Measurements from ENCODE around the gene SPARC.

The SPARC gene

DNA sequence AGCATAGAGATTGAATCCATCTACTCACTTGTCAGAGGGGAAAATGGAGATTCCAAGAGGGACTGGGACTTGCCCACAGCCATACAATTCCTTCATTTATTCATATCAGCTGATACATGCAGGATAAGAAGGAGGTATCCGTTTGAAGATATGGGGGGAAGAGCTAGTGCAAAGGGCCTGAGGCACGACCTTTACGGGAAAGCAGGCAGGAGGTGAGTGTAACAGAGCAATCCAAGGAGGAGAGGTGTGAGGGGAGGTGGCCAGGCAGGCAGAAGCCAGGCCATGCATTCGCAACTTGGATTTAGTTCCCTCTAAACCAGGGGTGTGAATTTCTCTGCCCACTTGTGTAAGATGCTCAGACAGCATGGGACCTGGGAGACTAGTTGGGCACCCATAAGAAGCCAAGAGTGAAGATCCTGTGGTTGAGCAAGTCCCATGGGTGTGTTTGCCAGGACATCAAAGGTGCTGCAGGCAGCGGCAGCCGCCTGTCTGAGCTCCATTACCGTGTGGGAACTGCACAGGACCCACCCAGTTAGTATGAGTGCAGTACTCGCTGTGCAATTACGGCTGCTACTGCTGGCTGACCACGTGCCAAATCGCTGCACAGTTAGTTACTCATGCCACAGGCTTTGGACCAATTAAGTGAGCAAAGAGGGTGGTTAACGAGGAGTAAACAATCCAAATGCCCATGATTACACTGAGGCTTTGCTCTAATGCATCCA, 64.2 kb downstream of the SPARC start:
- DNase-seq (ENCODE audit: low read depth) = no peak

DNA sequence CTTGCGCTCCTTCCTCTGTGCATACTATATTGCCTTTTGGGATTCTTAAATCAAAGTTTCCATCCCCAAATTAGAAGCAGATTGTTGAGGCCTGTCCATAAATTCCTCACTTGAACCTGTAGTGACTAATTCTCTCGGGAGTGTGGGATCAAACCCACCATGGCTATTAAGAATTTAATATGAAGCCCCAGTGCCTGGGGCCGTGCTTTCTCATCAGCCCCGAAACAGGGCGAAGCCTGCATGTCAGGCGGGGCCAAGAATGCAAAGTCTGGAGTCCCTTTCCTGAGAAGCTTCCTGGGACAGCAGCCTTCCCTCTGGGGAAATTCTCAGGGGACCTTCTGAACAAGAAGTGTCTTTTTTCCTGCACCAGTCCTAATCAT, 66.3 kb downstream of the SPARC start:
- DNase-seq (ENCODE audit: low read depth) = no peak

DNA sequence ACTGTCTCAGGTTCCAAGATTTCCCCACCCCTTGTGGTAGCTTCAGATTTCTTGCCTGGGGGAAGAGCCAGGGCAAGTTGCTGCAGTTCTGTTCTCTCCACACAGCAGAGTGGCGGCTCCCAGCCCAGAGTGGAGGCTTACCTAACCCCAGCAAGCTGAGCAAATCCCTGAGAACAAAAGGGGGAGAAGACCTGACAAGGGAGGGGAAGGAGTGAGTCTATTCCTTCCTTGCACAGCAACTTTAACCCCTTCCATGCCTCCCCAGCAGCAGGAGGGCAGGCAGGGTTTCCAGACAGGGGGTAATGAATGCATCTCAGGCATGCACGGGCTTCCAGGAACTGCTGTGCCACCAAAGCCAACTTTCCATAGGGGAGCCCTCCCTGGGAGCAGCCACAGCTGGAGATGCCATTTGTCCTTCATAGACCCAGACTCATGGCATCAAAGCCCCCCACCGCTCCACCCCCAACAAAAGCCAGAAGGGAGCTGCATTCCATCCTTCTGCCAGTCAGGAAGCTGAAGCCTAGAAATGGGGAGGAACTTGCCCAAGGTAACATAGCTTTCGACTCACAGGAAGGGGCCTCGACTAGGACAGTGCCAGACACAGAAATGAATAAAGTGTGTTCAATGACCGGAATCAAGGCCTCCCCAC, 66.8 kb downstream of the SPARC start:
- DNase-seq (ENCODE audit: low read depth) = peak; percentile 14

DNA sequence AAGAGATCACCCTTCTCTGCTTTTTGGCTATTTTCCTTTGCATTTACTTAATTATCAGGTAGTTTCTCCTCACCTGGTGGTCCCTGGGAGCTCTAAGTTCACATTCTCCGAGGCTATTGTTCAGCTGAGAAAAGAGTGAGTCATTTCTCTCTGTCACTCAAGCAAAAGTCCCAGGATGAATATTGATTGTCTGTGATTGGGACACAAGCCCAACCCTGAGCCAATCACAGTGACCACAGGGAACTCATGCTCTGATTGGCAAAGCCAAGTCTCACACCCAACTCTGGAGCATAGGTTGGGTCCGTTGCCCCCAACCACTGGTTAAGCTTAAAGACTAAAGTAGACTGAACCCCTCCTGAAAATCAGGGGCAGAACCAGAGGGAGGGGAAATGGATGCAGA, 67.8 kb downstream of the SPARC start:
- no peak for DNase-seq (ENCODE audit: low read depth)

DNA sequence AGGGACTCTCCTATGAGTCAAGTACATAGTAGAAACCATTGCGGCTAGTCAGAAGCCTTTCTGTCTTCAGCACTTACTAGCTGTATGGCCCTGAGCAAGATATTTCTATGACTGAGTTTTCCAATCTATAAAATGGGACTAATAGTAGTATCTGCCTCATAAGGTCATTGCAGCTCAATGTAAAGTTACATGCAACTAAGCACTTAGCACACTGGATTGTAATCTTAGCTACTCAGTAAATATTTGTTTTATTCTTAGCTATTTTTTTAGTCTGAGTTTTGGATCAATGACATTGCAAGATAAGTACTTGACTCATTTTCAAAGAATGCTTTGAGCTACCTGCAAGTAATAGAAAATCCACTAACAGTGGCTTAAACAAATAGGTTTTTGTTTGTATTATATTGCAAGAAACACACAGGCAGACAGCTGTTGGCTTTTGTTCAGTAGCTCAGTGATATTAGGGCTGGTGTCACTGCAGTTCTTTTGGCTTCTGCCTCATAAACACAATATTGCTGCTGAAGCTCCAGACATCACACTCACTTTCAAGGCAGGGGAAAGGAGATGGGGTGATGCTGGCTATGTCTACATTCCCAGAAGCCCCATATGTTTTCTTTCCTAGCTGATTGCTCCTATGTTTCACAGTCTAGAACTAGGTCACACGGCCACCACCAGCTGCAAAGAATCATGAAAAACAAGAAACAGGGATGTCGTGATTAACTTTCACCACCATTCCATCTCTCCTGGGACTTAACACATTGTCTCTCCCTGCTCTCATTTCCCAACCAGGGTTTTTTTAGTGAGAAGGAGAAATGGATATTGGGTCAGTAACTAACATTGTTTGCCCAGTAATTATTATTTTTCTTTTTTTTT, 68.6 kb downstream of the SPARC start:
- DNase-seq (ENCODE audit: low read depth) = no peak

DNA sequence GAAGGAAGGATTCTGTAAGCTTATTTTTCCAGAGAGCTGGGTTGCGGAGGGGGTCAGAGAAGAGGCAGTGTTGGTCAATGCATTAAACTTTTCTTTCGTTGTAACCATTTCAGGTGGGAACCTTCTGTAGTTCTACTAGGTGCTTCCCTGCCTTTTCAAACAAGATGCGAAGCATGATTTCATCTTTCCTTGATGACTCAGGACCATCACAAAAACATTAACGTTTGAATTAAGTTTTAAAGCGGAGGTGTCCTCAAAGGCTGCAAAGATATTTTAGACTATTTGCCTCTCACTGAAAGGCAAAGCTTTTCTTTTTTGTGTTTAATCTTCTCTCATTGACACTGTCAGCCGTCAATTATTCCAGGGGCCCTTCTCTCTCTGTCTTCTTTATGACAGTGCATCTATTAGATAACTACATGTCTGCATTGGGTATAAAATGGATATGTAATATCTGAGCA, 69.3 kb downstream of the SPARC start:
- DNase-seq (ENCODE audit: low read depth) = no peak

DNA sequence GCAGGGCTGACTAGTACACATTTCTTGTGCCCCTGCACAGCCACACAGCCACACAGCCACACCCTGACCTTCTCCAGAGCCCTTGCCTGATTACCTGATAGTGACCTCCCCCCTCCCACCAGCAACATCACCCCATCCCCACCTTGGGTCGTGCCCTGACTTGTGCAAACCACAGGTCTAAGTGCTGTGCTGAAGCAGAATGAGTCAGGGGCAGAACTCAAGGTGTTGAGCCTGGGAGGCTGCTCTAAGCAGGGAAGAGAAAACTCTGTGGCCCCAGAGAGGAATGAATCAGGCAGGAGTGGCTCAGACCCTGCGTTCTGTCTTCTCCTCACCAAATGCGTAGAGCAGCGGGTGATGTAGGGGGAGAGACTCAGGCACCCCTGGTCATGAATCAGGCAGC, 71.3 kb downstream of the SPARC start:
- DNase-seq (ENCODE audit: low read depth) = no peak

DNA sequence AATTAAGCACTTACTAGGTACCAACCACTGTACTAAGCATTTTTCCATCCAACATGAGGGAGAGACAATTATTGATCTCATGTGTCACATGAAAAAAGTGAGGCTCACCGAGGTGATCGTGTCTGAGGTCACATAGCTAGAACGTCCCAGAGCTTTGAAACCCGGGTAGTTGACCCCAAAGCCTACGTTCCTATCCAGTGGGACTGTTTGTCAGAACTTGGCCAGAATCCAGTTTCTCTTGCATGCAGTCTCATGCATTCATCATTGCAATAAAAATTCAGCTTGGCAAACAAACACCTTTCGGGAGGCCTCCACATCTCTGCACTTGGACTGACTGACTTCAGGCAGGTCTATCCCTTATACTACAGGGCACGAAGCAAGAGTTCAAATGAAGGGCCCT, 72.2 kb downstream of the SPARC start:
- DNase-seq (ENCODE audit: low read depth) = no peak

DNA sequence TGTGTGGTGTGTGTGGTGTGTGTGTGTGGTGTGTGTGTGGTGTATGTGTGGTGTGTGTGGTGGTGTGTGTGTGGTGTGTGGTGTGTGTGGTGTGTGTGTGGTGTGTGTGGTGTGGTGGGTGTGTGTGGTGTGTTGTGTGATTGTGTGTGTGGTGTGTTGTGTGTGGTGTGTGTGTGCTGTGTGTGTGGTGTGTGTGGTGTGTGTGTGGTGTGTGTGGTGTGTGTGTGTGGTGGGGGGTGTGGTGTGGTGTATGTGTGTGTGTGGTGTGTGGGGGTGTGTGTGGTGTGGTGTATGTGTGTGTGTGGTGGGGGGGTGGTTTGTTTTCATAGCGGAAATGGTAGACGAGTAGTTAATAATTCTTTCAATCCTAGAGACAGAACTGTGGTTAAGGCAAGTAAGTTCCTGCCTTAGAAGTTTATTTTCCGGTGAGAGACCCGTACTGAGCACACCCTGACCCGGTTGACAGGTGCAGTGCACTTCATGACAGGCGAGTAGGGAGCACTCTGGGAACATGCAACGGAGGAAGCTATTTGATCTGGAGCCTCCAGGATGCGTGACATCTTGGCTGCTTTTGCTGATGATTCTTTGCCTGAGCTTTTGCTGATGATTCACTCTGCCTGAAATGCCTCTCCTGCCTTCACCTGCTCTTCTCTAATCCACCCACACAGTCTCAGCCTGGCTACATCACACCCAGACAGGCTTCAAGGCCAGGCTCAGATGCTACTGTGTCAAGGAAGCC, 73.9 kb downstream of the SPARC start:
- no peak for DNase-seq (ENCODE audit: low read depth)

DNA sequence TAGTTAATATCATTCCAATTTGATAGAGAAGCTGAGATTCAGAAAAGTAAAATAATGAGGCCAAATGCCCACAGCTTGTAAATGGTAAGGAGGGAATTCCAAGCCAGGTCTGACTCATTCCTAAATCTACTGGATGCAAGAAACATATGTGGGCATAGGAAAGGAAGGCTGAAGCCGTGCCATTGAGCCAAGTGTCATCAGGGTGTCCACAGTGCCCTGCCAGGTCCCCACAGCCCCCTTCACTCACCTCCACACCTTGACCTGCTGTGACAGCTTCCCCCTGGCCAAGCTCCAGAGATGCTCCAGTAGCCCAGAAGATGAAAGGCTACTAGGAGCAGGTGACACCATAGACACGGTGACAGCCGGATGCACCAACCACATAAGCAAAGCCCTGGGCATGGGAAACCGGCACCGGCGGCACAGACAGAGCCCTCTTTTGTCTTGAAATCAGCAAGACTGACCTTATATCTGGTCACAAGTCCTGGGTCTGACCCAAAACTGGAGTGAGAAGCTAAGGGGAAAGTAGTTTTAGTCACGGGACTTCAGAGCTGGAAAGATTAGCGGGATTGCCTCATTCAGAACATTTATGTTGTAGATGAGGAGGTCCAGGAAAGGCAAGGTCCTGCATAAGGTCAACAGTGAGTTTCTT, 75.5 kb downstream of the SPARC start:
- no peak for DNase-seq (ENCODE audit: low read depth)
